IPS DF 6.9 (cell line): ENCODE results near the gene TANK.
"Not testable (repeated sequence)": the region's sequence is repeated elsewhere in the genome, so short reads cannot be mapped to it uniquely, and the experiment has no call there.

Source experiments
- DNase-seq: peaks from one replicate; pipeline ENCODE4 v3.0.0-alpha.2; 2013; ENCODE audit warnings: low read depth, low spot score
- H3K27ac ChIP-seq: one replicate; pipeline ENCODE4 v1.5.1; 2013; ENCODE audit warnings: low read length, control low read depth
- H3K27me3 ChIP-seq: 2 replicates; pipeline ENCODE4 v1.6.1; 2013; ENCODE audit warnings: mild to moderate bottlenecking, low read length; ENCODE audit not compliant: control insufficient read depth, insufficient read depth
- H3K36me3 ChIP-seq: 2 replicates; pipeline ENCODE4 v1.6.1; 2013; ENCODE audit warnings: low read length; ENCODE audit not compliant: control insufficient read depth, insufficient read depth
- H3K4me1 ChIP-seq: 2 replicates; pipeline ENCODE4 v1.6.1; 2013; ENCODE audit warnings: low read length; ENCODE audit not compliant: control insufficient read depth, insufficient read depth
- H3K4me3 ChIP-seq: 2 replicates; pipeline ENCODE4 v1.5.1; 2013; ENCODE audit warnings: mild to moderate bottlenecking, low read length
- H3K9me3 ChIP-seq: 2 replicates; pipeline ENCODE4 v1.6.1; 2013; ENCODE audit warnings: low read length, inconsistent platforms; ENCODE audit not compliant: control insufficient read depth, insufficient read depth
- WGBS: extraction: QIAGEN DNeasy Blood & Tissue Kit; methylation state at CpG from one replicate; pipeline ENCODE4 v1.1.7; 2013; ENCODE audit warnings: mixed read lengths, missing lambda C conversion rate; ENCODE audit not compliant: insufficient read length, insufficient coverage; 5-methylcytosine and 5-hydroxymethylcytosine counted together

TANK gene

DNA sequence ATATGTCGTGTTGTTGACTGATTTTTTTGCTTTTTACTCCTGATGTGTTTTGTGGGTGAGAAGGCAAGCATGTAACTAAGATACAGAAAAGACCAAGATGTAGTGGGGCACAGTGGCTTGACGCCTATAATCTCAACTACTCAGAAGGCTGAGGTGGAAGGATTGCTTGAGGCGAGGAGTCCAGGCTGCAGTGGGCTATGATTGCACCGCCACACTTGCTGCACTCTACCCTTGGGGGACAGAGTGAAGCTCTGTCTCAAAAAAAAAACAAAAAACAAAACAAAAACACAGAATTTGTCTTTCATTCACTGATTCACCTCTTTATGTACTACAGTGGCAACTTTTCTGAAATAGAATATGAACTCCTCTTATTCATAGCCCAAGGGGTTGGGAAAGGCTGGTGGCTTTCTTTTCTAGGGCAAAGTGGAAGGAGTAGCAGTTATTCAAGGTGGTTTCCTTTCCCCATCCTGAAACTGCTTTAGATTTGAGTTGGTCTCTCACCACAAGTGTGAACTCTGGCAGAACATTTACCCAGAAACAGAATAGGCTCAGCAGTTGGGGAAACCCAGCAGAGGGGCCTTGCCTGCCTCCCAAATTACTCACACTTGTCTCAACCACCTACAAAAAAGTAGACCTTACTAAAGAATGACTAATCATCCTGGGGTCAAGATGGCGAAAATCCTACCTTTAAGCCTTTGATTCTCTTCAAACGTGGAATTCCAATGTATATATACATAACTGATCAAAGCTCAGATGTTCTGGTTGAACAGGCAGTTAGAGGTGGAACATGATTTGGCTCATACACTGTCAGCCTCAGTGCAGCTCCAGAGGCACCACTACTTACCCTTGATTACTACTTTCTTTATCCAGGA lies 6.5 kb downstream of the TANK start:
- H3K36me3 ChIP-seq = no peaks in the 10 kb centered on the region
- no peaks in the 10 kb centered on the region for H3K27me3 ChIP-seq
- no CpG with 5 or more reads among the region's 6 CpGs for WGBS
- no peaks in the 10 kb centered on the region for H3K9me3 ChIP-seq
- DNase-seq = no peak
- H3K4me3 ChIP-seq = no peak overlapping the region
- no peaks in the 10 kb centered on the region for H3K4me1 ChIP-seq
- no peak overlapping the region for H3K27ac ChIP-seq

DNA sequence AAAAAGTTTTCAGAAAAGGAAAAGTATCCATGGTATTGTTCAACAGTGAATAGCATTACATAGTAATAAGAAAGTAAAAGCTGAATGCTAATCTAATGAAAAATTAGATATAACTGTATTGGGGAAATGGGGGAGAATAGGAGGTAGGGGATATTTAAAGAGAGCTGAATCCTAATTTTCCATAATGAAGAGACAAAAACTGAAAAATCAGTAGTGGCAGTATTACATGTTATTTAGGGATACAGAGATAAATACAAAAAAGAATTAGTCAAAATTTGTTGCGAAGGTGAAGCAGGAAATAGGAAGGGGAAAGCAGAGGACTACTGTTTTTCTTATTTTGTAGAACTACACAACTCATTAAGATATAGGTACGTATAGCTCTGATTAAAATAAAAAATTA lies 9.1 kb downstream of the TANK start:
- WGBS = no CpG with 5 or more reads among the region's 2 CpGs
- Histone ChIP-seq H3K27me3 (no peaks in the 10 kb centered on the region), H3K36me3 (no peaks in the 10 kb centered on the region), H3K4me3 (no peak overlapping the region), H3K27ac (no peak overlapping the region), H3K9me3 (no peaks in the 10 kb centered on the region), H3K4me1 (no peaks in the 10 kb centered on the region)
- no peak for DNase-seq

DNA sequence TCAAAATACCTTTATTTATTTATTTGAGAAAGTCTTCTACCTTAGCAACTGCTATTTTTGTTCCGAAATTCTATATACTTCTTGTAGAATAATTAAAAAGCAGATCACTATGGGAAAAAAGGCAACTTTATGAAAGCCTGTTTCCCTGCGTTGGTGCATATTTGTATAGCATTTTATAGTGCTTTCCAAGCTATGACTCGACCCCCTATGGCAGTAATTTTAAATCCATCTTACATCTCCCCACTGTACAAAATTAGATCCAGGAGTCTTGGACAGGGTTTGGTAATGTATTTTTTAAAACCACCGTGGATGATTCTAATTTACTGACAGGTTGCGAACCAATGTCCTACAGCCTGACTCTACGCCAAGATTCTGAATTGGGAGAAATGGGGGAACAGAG lies 10.1 kb downstream of the TANK start:
- Histone ChIP-seq H3K27me3 (no peaks in the 10 kb centered on the region), H3K9me3 (no peaks in the 10 kb centered on the region), H3K4me3 (no peak overlapping the region), H3K36me3 (no peaks in the 10 kb centered on the region), H3K4me1 (no peaks in the 10 kb centered on the region), H3K27ac (no peak overlapping the region)
- no CpG with 5 or more reads among the region's 6 CpGs for WGBS
- DNase-seq = no peak

DNA sequence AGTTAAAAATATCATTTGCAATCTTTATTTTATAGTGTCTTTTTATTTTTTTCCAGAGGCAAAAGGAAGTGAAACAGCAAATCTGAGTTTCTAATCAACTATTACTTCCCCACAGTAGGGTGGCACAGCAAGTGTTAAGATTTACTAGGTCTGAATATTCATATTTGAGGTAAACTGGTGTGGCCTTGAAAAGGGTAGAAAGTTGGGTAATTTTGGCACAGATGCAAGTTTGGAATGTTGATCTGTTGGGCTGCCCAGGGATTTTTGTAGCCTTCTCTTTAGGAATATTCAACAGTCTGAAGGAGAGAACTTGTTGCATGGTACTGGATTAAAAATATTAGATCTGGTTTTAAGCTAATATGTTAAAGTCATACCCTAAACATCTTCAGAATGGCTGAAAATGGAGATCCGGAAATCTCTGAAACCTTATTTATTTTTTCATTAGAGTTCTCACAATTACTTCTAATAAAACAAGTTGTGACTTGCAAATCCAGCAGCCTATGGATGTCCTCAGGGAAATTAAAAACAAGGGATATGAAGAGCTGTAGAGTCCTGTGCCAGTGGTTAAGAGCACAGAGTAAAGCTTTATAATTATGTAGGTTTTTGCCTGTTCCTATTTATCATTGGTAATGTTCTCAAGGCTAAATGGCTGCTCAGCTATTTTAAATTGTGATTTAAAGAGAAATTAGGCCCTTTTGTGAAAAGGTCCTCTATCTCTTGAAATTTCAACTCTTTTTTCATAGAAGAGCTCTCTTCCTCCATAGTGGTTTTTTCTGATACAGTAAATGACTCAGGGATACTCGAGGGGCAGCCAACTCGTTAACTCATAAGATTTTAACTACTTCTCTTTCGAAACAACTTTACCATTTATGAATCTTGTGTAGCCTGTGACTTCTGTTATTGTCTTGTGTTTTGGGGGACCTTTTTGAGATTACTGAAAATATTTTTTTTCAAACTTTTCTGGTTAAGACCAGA lies 11.0 kb downstream of the TANK start:
- H3K27ac ChIP-seq = no peak overlapping the region
- H3K9me3 ChIP-seq = no peaks in the 10 kb centered on the region
- H3K27me3 ChIP-seq = no peaks in the 10 kb centered on the region
- DNase-seq = no peak
- no peak overlapping the region for H3K4me3 ChIP-seq
- no CpG with 5 or more reads among the region's 4 CpGs for whole genome bisulfite sequencing
- H3K4me1 ChIP-seq = no peaks in the 10 kb centered on the region
- H3K36me3 ChIP-seq = no peaks in the 10 kb centered on the region

GRCh38 chr2:161172901-161173540 lies 12.8 kb downstream of the TANK start:
- no peak overlapping the region for H3K27ac ChIP-seq
- H3K27me3 ChIP-seq = no peaks in the 10 kb centered on the region
- no peak overlapping the region for H3K4me3 ChIP-seq
- no peaks in the 10 kb centered on the region for H3K9me3 ChIP-seq
- H3K4me1 ChIP-seq = no peaks in the 10 kb centered on the region
- no peak for DNase-seq
- no peaks in the 10 kb centered on the region for H3K36me3 ChIP-seq
- no CpG with 5 or more reads among the region's 4 CpGs for WGBS

GRCh38 chr2:161173541-161174194 lies 13.4 kb downstream of the TANK start:
- Histone ChIP-seq H3K9me3 (no peaks in the 10 kb centered on the region), H3K27me3 (no peaks in the 10 kb centered on the region), H3K36me3 (no peaks in the 10 kb centered on the region), H3K4me3 (no peak overlapping the region), H3K27ac (no peak overlapping the region), H3K4me1 (no peaks in the 10 kb centered on the region)
- WGBS = no CpG with 5 or more reads among the region's 2 CpGs
- no peak for DNase-seq

DNA sequence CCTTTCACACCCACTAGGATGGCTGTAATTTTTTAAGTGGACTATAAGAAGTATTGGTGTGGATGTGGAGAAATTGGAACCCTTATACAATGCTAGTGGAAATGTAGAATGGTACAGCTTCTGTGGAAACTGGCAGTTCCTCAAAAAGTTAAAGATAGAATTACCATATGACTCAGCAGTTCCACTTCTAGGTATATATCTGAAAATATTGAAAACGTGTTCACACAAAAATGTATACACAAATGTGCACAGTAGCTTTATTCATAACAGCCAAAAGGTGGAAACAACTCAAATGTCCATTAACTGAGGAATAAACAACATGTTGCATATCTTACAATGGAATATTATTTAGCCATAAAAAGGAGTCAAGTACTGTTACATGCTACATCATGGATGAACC lies 17.7 kb downstream of the TANK start:
- Histone ChIP-seq H3K27ac (no peak overlapping the region), H3K4me3 (no peak overlapping the region), H3K9me3 (no peaks in the 10 kb centered on the region), H3K36me3 (peaks cover 2% of the 10 kb centered on the region; the same call in 1 of the 2 replicates), H3K4me1 (no peaks in the 10 kb centered on the region), H3K27me3 (no peaks in the 10 kb centered on the region)
- DNase-seq = no peak
- whole genome bisulfite sequencing = no CpG with 5 or more reads among the region's 1 CpG

- Histone ChIP-seq H3K36me3 (peaks cover 2% of the 10 kb centered on the region; the same call in 1 of the 2 replicates), H3K4me3 (no peak overlapping the region), H3K4me1 (no peaks in the 10 kb centered on the region), H3K27me3 (no peaks in the 10 kb centered on the region), H3K27ac (no peak overlapping the region), H3K9me3 (no peaks in the 10 kb centered on the region)
- WGBS = no CpG with 5 or more reads among the region's 4 CpGs
- no peak for DNase-seq
These were observed 18.5 kb downstream of the TANK start for GRCh38 chr2:161178756-161179155.

DNA sequence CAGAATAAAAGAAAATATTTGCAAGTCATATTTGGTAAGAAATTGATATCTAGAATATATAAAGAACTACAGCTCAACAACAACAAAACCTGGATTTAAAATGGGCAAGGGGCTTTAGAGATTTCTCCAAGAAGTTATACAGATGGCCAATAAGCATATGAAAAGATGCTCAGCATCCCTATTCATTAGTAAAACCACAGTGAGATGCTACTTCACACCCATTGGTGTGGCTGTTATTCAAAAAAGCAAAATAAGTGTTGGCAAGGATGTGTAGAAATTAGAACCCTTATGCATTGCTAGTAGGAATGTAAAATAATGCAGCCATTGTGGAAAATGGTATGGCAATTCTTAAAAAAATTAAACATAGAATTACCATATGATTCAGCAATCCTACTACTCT lies 29.8 kb downstream of the TANK start:
- Histone ChIP-seq H3K27me3 (no peaks in the 10 kb centered on the region), H3K27ac (no peak overlapping the region), H3K4me1 (no peaks in the 10 kb centered on the region), H3K4me3 (no peak overlapping the region), H3K9me3 (no peaks in the 10 kb centered on the region), H3K36me3 (no peaks in the 10 kb centered on the region)
- no peak for DNase-seq

GRCh38 chr2:161195602-161196001 lies 35.4 kb downstream of the TANK start:
- H3K4me3 ChIP-seq, H3K9me3 ChIP-seq, H3K27me3 ChIP-seq, H3K27ac ChIP-seq, H3K36me3 ChIP-seq, H3K4me1 ChIP-seq, DNase-seq: not testable (repeated sequence)
- 100% methylated on average over 1 of the region's 4 CpGs for WGBS
